ENCODE data around the gene MAPKAP1.

MAPKAP1 gene

DNA sequence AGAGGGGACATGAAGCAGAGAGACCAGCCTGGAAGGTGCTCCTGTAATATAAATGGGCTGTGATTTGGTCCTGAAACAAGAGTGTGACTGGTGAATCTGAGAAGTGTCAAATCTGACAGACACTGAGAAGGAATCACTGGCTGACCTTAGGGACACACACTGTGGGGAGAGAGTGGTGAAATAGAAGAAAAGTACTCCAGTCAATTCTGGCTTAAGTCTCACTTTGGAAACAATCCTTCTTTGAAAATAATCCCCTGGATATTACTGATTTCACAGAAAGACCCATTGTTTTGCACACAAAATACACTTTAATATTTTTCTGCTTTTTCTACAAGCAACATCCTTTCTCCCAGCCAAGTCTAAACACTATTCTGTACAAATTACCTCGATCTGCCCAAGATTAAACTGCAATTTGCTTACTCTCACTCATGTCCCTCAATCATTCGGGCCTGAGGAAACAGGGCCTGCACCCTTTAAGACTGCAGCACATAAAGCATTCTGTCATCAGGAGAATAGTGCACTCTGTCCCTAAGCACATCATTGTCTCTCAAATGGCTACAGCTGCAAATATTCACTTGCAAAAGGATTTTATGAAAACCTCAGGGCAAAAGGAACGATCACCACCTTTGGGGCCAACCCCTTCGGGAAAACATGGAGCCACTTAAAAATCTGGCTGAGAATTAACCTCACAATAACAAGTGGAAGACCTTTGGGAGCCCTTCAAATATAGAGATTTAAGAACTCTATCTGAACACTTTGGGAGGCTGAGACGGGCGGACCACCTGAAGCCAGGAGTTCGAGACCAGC is 68.6 kb downstream of the MAPKAP1 start:
- Histone ChIP-seq H3K9me3 (ENCODE audit: control insufficient read depth, low read length) (no peaks in the 10 kb centered on the region), H3K4me3 (ENCODE audit: low read depth, low read length) (no peak overlapping the region), H3K4me1 (no peaks in the 10 kb centered on the region), H3K27me3 (ENCODE audit: control insufficient read depth, insufficient read depth, low read length) (no peaks in the 10 kb centered on the region), H3K27ac (no peak overlapping the region), H3K79me2 (peaks cover 7% of the 10 kb centered on the region), H3K4me2 (ENCODE audit: low read length) (no peak overlapping the region), H3K36me3 (ENCODE audit: control insufficient read depth, insufficient read depth, low read length) (no peaks in the 10 kb centered on the region), H2AFZ (no peak overlapping the region), H3K9ac (no peak overlapping the region)
- TF ChIP-seq, protein P1, sequence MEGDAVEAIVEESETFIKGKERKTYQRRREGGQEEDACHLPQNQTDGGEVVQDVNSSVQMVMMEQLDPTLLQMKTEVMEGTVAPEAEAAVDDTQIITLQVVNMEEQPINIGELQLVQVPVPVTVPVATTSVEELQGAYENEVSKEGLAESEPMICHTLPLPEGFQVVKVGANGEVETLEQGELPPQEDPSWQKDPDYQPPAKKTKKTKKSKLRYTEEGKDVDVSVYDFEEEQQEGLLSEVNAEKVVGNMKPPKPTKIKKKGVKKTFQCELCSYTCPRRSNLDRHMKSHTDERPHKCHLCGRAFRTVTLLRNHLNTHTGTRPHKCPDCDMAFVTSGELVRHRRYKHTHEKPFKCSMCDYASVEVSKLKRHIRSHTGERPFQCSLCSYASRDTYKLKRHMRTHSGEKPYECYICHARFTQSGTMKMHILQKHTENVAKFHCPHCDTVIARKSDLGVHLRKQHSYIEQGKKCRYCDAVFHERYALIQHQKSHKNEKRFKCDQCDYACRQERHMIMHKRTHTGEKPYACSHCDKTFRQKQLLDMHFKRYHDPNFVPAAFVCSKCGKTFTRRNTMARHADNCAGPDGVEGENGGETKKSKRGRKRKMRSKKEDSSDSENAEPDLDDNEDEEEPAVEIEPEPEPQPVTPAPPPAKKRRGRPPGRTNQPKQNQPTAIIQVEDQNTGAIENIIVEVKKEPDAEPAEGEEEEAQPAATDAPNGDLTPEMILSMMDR (IDR thresholded peaks at IDR 0.05): no peak

DNA sequence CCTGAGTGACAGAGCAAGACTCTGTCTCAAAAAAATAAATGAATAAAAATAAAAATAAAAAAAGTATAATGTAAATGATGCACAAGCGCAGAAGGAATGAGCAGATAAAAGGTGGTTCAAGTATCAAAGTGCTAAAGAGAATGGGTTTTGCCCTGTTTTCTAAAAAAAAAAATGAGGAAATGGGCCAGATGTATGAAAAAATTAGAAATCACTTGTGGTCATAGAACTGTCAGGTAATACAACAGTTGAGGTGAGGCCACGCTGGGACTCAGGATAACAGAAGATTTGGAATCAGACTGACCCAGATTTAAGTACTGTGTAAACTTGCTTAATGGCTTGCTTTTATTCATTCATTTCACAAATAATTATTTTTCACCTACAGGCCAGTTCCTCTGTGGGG is 69.8 kb downstream of the MAPKAP1 start:
- H3K9me3 ChIP-seq (ENCODE audit: control insufficient read depth, low read length): no peaks in the 10 kb centered on the region
- peaks cover 7% of the 10 kb centered on the region for H3K79me2 ChIP-seq
- H3K9ac ChIP-seq: no peak overlapping the region
- H3K36me3 ChIP-seq (ENCODE audit: control insufficient read depth, insufficient read depth, low read length): no peaks in the 10 kb centered on the region
- TF ChIP-seq, protein P1 (IDR thresholded peaks at IDR 0.05): no peak
- no peak overlapping the region for H2AFZ ChIP-seq
- H3K4me1 ChIP-seq: no peaks in the 10 kb centered on the region
- no peak overlapping the region for H3K27ac ChIP-seq
- H3K27me3 ChIP-seq (ENCODE audit: control insufficient read depth, insufficient read depth, low read length): no peaks in the 10 kb centered on the region
- no peak overlapping the region for H3K4me3 ChIP-seq (ENCODE audit: low read depth, low read length)
- H3K4me2 ChIP-seq (ENCODE audit: low read length): no peak overlapping the region

DNA sequence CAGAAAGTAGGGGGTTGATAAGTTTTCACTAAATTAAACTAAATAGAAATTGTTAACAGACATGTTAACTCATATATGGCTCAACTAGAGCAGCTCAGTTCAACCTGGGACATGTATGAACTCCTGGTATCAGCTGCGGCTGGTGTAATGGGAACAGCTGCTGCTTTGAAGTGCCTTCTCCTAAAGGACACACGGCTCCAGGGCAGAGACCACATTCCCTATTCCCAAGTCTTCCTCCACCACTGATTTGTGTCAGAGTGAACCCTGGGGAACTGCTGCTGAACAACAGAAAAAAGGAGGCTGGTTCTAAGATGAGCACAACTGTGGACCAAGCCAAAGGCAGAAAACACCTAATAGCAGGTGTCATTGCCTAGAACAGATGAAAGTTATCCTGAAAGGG is 71.1 kb downstream of the MAPKAP1 start:
- H3K9ac ChIP-seq: no peak overlapping the region
- no peak overlapping the region for H3K4me2 ChIP-seq (ENCODE audit: low read length)
- H3K27me3 ChIP-seq (ENCODE audit: control insufficient read depth, insufficient read depth, low read length): no peaks in the 10 kb centered on the region
- TF ChIP-seq, protein P1 (IDR thresholded peaks at IDR 0.05): no peak
- no peaks in the 10 kb centered on the region for H3K4me1 ChIP-seq
- H3K9me3 ChIP-seq (ENCODE audit: control insufficient read depth, low read length): no peaks in the 10 kb centered on the region
- no peak overlapping the region for H3K4me3 ChIP-seq (ENCODE audit: low read depth, low read length)
- H3K79me2 ChIP-seq: peaks cover 3% of the 10 kb centered on the region
- H3K27ac ChIP-seq: no peak overlapping the region
- H2AFZ ChIP-seq: no peak overlapping the region
- no peaks in the 10 kb centered on the region for H3K36me3 ChIP-seq (ENCODE audit: control insufficient read depth, insufficient read depth, low read length)

DNA sequence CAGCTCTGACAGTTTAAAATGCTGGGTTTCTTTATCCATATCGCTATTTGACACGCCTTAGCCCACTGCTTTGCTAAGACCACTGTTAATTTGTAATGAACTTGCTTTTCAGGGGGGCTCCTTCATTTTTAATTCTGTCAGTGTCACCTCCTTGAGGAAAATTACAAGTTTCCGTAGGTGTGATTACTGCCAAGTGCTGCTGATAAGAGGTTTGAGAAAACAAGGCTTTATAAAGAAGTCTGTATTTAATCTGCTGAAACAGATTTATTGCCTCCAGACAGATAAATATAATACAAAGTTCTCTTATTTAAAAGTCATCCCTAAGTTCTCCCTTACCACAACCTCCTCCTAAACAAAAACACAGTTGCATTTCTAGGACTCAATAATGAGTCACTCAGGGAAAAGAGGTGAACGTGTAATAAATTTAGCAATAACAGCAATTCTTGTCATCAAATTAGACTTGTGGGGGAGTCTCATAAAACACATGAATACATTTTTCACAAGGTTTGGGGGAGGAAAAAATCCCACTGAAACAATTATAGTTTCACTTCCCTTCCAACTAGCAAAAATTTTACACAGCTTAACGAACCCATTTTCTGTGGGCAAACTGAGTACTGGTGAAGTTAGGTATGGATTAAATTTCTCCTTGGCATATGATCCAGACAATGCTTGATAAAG is 72.8 kb downstream of the MAPKAP1 start:
- Histone ChIP-seq H3K27me3 (ENCODE audit: control insufficient read depth, insufficient read depth, low read length) (no peaks in the 10 kb centered on the region), H3K79me2 (no peaks in the 10 kb centered on the region), H3K4me1 (no peaks in the 10 kb centered on the region), H3K27ac (no peak overlapping the region), H3K9ac (no peak overlapping the region), H3K9me3 (ENCODE audit: control insufficient read depth, low read length) (no peaks in the 10 kb centered on the region), H3K4me3 (ENCODE audit: low read depth, low read length) (no peak overlapping the region), H3K36me3 (ENCODE audit: control insufficient read depth, insufficient read depth, low read length) (no peaks in the 10 kb centered on the region), H2AFZ (no peak overlapping the region), H3K4me2 (ENCODE audit: low read length) (no peak overlapping the region)
- TF ChIP-seq, protein P1 (IDR thresholded peaks at IDR 0.05): no peak

All from parathyroid adenoma (tissue), 2 donors.